WERI-Rb-1 (cell line): ENCODE results near the gene TMA16.

Source experiments
- DNase-seq: peaks from one replicate; pipeline ENCODE4 v3.0.0-alpha.2; 2020
- H3K27ac ChIP-seq: fragments of 250-450 bp; sonication (Bioruptor Pico); 2 replicates; pipeline ENCODE4 v1.5.1; 2020; ENCODE audit warnings: mild to moderate bottlenecking, moderate library complexity
- H3K27me3 ChIP-seq: fragments of 250-450 bp; sonication (Bioruptor Pico); 2 replicates; pipeline ENCODE4 v1.5.1; 2021; ENCODE audit warnings: mild to moderate bottlenecking, low read depth, moderate library complexity; ENCODE audit not compliant: insufficient read depth, severe bottlenecking
- H3K36me3 ChIP-seq: fragments of 250-450 bp; sonication (Bioruptor Pico); 2 replicates; pipeline ENCODE4 v1.5.1; 2020; ENCODE audit warnings: mild to moderate bottlenecking, moderate library complexity
- H3K4me3 ChIP-seq: 2 replicates; pipeline ENCODE4 v1.5.1; 2011; ENCODE audit warnings: low read depth, mild to moderate bottlenecking, control low read depth, low read length
- H3K9me3 ChIP-seq: fragments of 250-450 bp; sonication (Bioruptor Pico); 2 replicates; pipeline ENCODE4 v1.5.1; 2021; ENCODE audit warnings: mild to moderate bottlenecking, moderate library complexity; ENCODE audit not compliant: severe bottlenecking
- CTCF ChIP-seq: IDR thresholded peaks from 2 replicates; pipeline ENCODE4 v1.5.1; 2011; ENCODE audit warnings: low read depth, mild to moderate bottlenecking, control low read depth, inconsistent platforms, low read length

Gene TMA16

DNA sequence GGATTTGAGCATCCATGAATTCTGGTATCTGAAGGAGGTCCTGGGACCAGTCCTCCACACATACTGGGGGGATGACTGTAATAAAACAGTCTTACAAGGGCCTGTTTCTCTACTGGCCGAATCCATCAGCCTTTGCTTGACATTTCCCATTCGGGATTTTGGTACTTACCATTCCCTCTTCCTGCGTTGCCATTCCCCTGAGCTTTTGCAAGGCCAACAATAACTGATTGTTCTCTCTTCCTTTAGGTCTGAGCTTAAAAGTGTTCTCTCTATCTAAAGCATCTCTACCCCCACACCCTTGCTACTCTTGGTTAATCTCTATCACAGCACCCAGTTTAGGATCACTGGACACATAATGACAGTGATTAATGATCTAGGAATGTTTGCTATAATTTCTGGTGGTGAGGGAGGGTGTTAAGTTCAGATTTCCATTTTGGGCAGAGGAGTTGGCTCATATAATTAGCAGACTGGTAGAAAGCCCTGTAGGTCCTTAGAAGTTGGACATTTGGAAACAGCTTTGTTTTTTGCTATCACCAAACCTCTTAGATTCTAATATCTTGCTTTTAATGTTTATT is 29.4 kb downstream of the TMA16 start:
- no peak for DNase-seq
- H3K27ac ChIP-seq, result no peak overlapping the region
- no peak for TF ChIP-seq CTCF
- no peaks in the 10 kb centered on the region for H3K27me3 ChIP-seq
- no peaks in the 10 kb centered on the region for H3K9me3 ChIP-seq
- no peak overlapping the region for H3K4me3 ChIP-seq
- peaks cover 56% of the 10 kb centered on the region for H3K36me3 ChIP-seq

DNA sequence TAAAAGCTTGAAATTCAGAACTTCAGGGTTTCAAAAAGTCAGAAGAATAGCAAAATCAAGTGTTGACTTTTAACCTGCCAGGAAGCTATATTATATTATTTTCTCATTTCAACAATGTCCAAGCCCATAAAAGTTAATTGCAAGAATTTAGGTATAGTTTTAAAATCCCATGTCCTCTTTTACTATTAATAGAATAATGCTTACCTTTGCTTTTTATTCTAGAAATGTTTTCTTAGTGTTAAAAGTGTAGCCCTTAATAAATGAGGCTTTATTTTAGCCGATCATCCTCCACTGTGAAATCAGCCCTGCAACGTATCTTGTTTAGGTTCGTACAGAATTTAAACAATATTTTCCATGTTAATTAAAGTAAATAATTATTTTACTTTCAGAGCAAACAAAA is 31.5 kb downstream of the TMA16 start:
- DNase-seq, result no peak
- Histone ChIP-seq H3K9me3 (no peaks in the 10 kb centered on the region), H3K27me3 (no peaks in the 10 kb centered on the region), H3K27ac (peak overlapping the region; percentile 41), H3K36me3 (peaks cover 47% of the 10 kb centered on the region), H3K4me3 (no peak overlapping the region)
- no peak for TF ChIP-seq CTCF

DNA sequence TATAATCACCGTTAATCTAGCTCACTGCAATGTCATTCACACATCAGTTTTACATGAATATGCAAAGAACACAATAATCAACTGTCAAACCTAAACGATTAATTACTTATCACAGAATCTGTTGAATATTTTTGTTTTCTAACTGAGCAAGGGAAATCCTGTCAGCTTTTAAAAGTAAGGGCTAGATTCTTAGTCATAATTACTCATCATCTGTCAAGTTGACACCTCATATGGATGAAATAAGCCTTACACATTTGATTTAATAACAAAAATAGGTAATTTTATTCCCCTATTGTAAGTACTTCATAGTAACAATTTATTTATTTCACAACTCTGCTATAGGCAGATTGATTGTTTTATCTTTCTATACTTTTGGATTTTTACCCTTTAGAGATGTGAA is 32.7 kb downstream of the TMA16 start:
- Histone ChIP-seq H3K9me3 (no peaks in the 10 kb centered on the region), H3K4me3 (no peak overlapping the region), H3K27me3 (no peaks in the 10 kb centered on the region), H3K27ac (no peak overlapping the region), H3K36me3 (peaks cover 35% of the 10 kb centered on the region)
- DNase-seq, result no peak
- no peak for TF ChIP-seq CTCF

- Histone ChIP-seq H3K4me3 (no peak overlapping the region), H3K27me3 (no peaks in the 10 kb centered on the region), H3K36me3 (peaks cover 29% of the 10 kb centered on the region), H3K27ac (no peak overlapping the region), H3K9me3 (no peaks in the 10 kb centered on the region)
- no peak for DNase-seq
- TF ChIP-seq CTCF, result no peak
These were observed 34.2 kb downstream of the TMA16 start for GRCh38 chr4:163528653-163529052.

DNA sequence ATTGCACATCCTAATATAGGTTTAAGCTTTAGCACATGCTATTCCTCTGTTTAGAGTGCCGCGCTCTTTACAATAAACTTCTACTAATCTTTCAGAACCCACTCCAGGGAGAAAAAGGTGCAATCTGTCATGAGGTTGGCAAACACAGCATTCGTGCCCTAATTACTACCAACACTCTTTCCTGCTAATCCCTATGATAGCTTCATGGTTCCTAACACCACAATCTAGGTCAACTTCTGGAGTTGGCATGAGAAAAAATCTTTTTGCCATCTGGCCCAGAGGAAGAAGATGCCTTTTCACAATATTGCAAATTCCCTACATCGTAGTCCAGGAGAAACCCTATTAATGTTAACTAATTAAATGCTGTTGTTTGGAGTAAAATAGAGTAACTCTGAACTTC is 39.6 kb downstream of the TMA16 start:
- no peak overlapping the region for H3K27ac ChIP-seq
- no peaks in the 10 kb centered on the region for H3K27me3 ChIP-seq
- no peak for DNase-seq
- no peak overlapping the region for H3K4me3 ChIP-seq
- no peak for TF ChIP-seq CTCF
- H3K36me3 ChIP-seq, result peaks cover 5% of the 10 kb centered on the region
- no peaks in the 10 kb centered on the region for H3K9me3 ChIP-seq

GRCh38 chr4:163535657-163536056 is 41.2 kb downstream of the TMA16 start:
- H3K27me3 ChIP-seq, result no peaks in the 10 kb centered on the region
- H3K4me3 ChIP-seq, result no peak overlapping the region
- no peaks in the 10 kb centered on the region for H3K36me3 ChIP-seq
- peak; percentile 21; the same call in 1 of the 2 replicates for TF ChIP-seq CTCF
- no peak overlapping the region for H3K27ac ChIP-seq
- DNase-seq, result no peak
- H3K9me3 ChIP-seq, result no peaks in the 10 kb centered on the region
